GM19452 (cell line): ENCODE measurements around the gene RNF223.
"Not testable (repeated sequence)": the region's sequence is repeated elsewhere in the genome, so short reads cannot be mapped to it uniquely, and the experiment has no call there.

Experiments
- ATAC-seq: cut with Tn5 transposase; IDR thresholded peaks from one replicate; pipeline ENCODE4 v1.9.1; 2021; ENCODE audit not compliant: unreplicated experiment

The RNF223 gene

GRCh38 chr1:1088029-1088800, 14.1 kb upstream of the RNF223 start:
- ATAC-seq = no peak

GRCh38 chr1:1087351-1088028, 13.4 kb upstream of the RNF223 start:
- ATAC-seq = no peak

GRCh38 chr1:1086911-1087341, 12.8 kb upstream of the RNF223 start:
- ATAC-seq = no peak

GRCh38 chr1:1085911-1086841, 12.1 kb upstream of the RNF223 start:
- no peak for ATAC-seq

DNA sequence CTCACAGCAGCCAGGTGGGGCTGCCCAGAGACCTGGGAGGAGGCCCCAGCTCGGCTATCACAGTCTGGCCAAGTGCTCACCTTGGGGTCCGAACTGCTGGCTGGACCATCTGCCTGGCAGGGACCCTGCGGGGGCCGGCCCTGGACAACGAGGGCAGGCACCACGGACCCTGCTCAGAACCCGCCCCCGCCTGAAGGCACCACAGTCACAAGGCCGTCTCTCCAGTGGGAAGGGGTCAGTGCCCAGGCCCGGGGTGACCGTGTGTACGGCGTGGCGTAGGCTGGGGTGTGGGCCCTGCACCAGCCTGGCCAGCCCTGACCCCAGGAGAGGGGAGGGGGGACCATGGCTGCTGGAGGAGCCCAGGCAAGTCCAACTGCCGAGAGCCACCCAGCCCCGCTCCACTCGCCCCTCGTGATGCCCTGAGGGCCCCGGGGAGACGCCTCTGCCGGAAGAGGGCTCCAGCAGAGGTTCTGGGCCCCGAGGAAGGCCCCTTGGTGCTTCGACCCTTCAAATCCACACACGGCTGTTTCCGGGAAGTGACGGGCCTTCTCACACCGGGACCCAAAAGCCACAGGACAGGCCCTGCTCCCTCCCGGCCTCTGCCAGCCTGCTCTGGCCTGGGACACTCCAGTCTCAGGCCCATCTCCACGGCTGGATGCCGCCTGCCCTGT, 11.2 kb upstream of the RNF223 start:
- no peak for ATAC-seq

GRCh38 chr1:1084372-1085170, 10.5 kb upstream of the RNF223 start:
- ATAC-seq = no peak

DNA sequence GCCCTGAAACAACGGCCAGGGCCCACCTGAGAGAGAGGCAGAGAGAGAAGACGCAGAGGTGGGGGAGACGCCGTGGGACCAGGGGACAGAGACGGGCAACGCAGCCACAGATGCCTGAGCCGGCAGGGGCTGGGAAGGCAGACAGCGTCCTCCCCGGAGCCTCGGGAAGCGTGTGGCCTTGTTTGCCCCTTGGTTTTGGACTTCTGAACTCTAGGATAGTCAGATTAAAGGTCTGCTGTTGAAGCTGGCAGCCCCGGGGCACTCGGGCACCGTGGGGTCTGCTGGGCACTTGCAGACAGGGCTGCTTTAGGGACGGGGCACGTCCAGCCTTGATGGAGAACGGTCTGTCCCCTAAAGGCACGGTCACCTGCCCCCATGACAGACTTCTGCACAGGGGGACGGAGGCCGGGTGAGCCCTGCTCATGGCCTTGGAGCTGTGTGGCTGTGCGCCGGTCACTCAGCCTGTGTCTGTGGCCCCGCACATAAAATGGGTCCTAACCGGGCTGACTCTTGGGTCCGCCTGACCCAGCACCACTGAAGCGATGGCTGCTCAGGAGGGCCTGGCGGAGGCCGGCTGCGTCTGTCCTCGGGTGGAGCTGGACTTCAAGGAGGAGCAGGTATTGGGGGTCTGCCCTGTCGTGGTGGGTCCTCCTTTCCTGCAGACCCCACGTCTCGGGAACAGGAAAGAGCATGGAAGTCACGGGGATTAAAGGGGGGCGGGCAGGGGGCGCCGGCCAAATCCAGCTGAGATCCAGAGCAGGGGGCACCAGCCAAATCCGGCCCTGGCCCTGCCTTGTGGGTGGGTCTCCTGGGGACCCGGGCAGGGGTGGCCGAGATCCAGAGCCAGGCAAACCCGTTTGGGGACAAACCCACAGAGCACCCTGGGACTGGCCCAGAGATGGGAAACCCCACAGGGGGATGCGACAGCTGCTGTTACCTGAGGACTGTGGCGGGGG, 9.6 kb upstream of the RNF223 start:
- ATAC-seq = no peak

- no peak for ATAC-seq
These were observed 8.8 kb upstream of the RNF223 start for GRCh38 chr1:1082776-1083415.

- ATAC-seq = no peak
These were observed 8.2 kb upstream of the RNF223 start for GRCh38 chr1:1082239-1082775.

DNA sequence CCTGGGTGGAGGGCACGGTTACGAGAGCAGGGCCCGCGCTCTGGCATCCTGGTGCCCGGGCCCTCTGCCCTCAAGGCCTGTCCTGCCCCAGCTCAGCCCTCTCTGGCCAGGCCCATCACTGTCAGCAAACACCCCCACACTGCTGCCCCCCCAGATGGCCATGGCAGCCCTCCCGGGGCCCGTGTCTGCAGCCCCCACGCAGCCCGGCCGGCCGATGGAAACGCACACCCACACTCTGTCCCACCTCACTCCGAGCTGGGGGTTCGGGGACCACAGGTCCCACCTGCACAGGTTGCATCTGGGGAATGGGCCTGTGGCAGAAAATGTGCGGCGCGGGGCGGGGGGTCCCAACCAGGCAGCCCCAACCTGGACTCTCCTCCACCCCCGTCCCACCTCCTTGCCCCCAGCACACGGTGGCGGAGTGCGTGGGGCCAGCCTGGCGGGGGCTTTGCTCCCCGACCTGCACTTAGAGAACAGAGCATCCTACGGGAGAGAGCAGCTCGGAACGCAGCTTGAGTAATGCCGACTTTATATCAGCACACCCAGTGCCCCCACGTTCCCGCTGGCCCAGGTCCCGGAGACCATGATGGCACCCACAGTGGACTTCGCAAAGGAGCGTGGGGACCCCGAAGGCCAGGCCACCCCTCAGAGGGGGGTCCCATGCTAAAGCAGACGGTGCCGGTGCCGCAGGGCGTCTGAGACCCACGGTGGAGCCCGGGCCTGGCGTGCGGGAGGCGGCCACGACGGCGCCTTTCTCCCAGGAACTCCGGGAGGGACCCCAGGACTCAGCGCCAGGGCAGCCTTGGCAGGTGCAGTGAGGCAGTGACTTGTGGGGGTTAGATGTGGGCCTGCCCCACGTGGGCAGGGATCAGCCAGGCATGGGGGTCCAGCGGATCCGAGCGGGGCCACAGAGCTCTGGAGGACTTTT, 7.5 kb upstream of the RNF223 start:
- no peak for ATAC-seq

- no peak for ATAC-seq
These were observed 6.8 kb upstream of the RNF223 start for GRCh38 chr1:1080951-1081310.

DNA sequence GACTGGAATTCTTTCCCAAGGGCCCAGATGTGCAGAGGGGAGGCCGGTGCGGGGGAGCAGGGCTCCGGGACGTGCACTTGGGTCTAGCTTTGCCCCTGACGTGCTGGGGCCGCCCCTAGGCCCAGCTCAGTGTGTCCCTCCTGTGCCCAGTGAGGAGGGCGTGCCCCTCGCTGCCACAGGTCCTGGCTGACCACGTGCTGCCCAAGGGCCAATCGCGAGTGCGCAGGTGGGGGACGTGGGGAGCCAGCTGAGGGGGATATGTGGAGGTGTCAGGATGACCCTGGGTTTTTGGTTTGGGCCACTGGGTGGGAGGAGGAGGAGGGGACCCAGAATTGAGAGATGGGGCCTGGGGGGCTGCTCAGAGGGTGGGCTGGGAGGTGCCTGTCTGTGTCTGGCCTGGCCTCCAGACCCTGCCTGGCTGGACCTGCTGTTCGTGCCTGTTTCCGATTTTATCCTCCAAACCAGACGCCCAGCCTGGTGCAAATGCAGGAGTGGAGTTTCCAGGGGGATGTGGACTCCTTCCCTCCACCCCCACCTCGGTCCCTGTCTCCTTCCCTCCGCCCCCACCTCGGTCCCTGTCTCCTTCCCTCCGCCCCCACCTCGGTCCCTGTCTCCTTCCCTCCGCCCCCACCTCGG, 6.1 kb upstream of the RNF223 start:
- ATAC-seq = peak; percentile 33

GRCh38 chr1:1079408-1080121, 5.5 kb upstream of the RNF223 start:
- peak; percentile 53 for ATAC-seq

GRCh38 chr1:1077396-1077795, 3.3 kb upstream of the RNF223 start:
- not testable (repeated sequence) for ATAC-seq

DNA sequence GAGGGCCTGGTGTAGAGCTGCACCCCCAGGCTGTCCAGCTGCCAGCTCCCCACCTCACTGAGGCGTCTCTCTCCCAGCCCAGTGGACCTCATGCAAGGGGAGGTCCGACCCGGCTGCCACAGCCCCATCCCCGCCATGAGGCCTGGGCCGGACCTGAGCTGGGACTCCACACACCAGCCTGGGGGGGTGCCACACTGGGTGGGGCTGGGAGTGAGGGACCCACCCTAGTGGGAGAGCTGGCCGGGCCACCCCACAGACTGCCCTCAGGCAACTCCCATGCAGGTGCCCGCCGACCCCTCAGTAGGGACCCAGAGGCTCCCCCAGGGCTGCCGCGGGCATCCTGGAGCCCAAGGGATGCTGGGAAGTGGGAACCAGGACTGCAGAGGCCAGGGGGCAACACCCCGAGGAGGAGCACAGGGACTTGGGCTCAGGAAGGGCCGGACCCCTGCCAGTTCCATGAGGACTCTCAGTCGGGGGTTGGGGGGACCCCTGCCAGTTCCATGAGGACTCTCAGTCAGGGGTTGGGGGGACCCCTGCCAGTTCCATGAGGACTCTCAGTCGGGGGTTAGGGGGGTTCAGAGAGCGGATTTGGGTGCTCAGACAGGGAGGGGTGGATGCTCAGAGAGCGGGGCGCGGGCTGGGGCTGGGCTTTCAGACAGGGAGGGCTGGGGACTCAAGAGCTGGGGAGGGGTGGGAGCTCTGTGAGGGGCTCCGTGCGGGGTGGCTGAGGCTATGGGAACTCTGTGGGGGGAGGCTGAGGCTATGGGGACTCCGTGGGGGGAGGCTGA, 1.2 kb upstream of the RNF223 start:
- no peak for ATAC-seq
